ENCODE measurements around the gene CENPX. TPM values are rescaled to one million over a fixed set of nuclear protein-coding genes. Genes with fewer than 3 reads are reported as not detected.

CENPX gene
- total RNA-seq, 1 experiment from 2014 or later = 187 TPM

- H3K4me3 ChIP-seq (ENCODE audit: low read depth in 2 of 2, low read length in 2 of 2) = no peak overlapping the region
- in situ Hi-C loops (cut with HindIII; ENCODE audit: low pct_unique_long_range_greater_than_20kb, low sequenced_read_pairs) = no loop called here
- no TSS peak for BruUV-seq (replicated peaks)
- DNase-seq (ENCODE audit: low read depth, low spot score) (no peak), ATAC-seq (no peak)
- ChIA-PET CTCF (no interaction called here), POLR2A (no interaction called here)
- intact Hi-C loops (cut with micrococcal nuclease; ENCODE audit: unreplicated experiment) = no loop called here
- H3K4me1 ChIP-seq (ENCODE audit: control insufficient read depth, insufficient read depth, low read length) = peaks cover 19% of the 10 kb centered on the region
- no peaks in the 10 kb centered on the region for H3K9me3 ChIP-seq (ENCODE audit: control insufficient read depth, insufficient read depth, low read depth, low read length)
- no peak overlapping the region for H3K27ac ChIP-seq (ENCODE audit: low read length)
- no peak for TF ChIP-seq REST (IDR thresholded peaks at IDR 0.05; ENCODE audit: insufficient read depth in 1 of 2, low read depth in 2 of 2, low read length in 1 of 2)
- no peak for TF ChIP-seq TCF7L2 (IDR thresholded peaks at IDR 0.05; ENCODE audit: low read depth, low read length)
- TF ChIP-seq SIN3A (IDR thresholded peaks at IDR 0.05; ENCODE audit: borderline replicate concordance, insufficient read depth, low read depth, low read length) = no peak
- no peak for TF ChIP-seq POLR2AphosphoS5 (IDR thresholded peaks at IDR 0.05; ENCODE audit: low read depth, low read length)
- TF ChIP-seq CTCF (IDR thresholded peaks at IDR 0.05) = no peak
- H3K36me3 ChIP-seq (ENCODE audit: control insufficient read depth, insufficient read depth, low read length) = peaks cover 3% of the 10 kb centered on the region; the same call in 1 of the 2 replicates
- H3K27me3 ChIP-seq (ENCODE audit: control insufficient read depth, insufficient read depth, low read length) = no peaks in the 10 kb centered on the region
These were observed 40.3 kb upstream of the CENPX start for GRCh38 chr17:82062984-82063368.

- BruUV-seq (replicated peaks) = no TSS peak
- ATAC-seq (peak; percentile 21; the same call in 1 of the 2 replicates), DNase-seq (ENCODE audit: low read depth, low spot score) (no peak)
- Histone ChIP-seq H3K4me1 (ENCODE audit: control insufficient read depth, insufficient read depth, low read length) (peaks cover 26% of the 10 kb centered on the region), H3K9me3 (ENCODE audit: control insufficient read depth, insufficient read depth, low read depth, low read length) (no peaks in the 10 kb centered on the region), H3K27ac (ENCODE audit: low read length) (no peak overlapping the region), H3K27me3 (ENCODE audit: control insufficient read depth, insufficient read depth, low read length) (no peaks in the 10 kb centered on the region), H3K36me3 (ENCODE audit: control insufficient read depth, insufficient read depth, low read length) (peaks cover 3% of the 10 kb centered on the region; the same call in 1 of the 2 replicates), H3K4me3 (ENCODE audit: low read depth in 2 of 2, low read length in 2 of 2) (no peak overlapping the region)
- intact Hi-C loops (cut with micrococcal nuclease; ENCODE audit: unreplicated experiment) (no loop called here), in situ Hi-C loops (cut with HindIII; ENCODE audit: low pct_unique_long_range_greater_than_20kb, low sequenced_read_pairs) (no loop called here)
- ChIA-PET POLR2A (no interaction called here), CTCF (no interaction called here)
- no peak for TF ChIP-seq TCF7L2 (IDR thresholded peaks at IDR 0.05; ENCODE audit: low read depth, low read length)
- TF ChIP-seq CTCF (IDR thresholded peaks at IDR 0.05) = no peak
- no peak for TF ChIP-seq POLR2AphosphoS5 (IDR thresholded peaks at IDR 0.05; ENCODE audit: low read depth, low read length)
- TF ChIP-seq REST (IDR thresholded peaks at IDR 0.05; ENCODE audit: insufficient read depth in 1 of 2, low read depth in 2 of 2, low read length in 1 of 2) = no peak
- no peak for TF ChIP-seq SIN3A (IDR thresholded peaks at IDR 0.05; ENCODE audit: borderline replicate concordance, insufficient read depth, low read depth, low read length)
These were observed 39.7 kb upstream of the CENPX start for GRCh38 chr17:82062076-82062983.
